Neural progenitor cell (in vitro differentiated cells): ENCODE measurements around the gene FGD4. TPM values are rescaled to one million over a fixed set of nuclear protein-coding genes. Genes with fewer than 3 reads are reported as not detected.
A peak's percentile ranks its signal among the peaks of the same experiment; 100 is the strongest.

Source experiments
- DNase-seq: peaks from one replicate; pipeline ENCODE4 v3.0.0-alpha.2; 2016; ENCODE audit warnings: low spot score
- H2AFZ ChIP-seq: fragments of 200-600 bp; sonication (generic); replicated peaks from 2 replicates; pipeline ENCODE4 v1.6.1; 2016; ENCODE audit warnings: antibody characterized with exemption
- H3F3A ChIP-seq: fragments of 200-600 bp; sonication (generic); 2 replicates; pipeline ENCODE4 v1.6.1; 2016; ENCODE audit warnings: antibody characterized with exemption, low read depth
- H3K27ac ChIP-seq: fragments of 200-600 bp; sonication (generic); 2 replicates; pipeline ENCODE4 v1.5.1; 2016; ENCODE audit warnings: mild to moderate bottlenecking
- H3K27me3 ChIP-seq: fragments of 200-600 bp; sonication (generic); 2 replicates; pipeline ENCODE4 v1.6.1; 2016; ENCODE audit warnings: mild to moderate bottlenecking, moderate library complexity
- H3K36me3 ChIP-seq: fragments of 200-600 bp; sonication (generic); 2 replicates; pipeline ENCODE4 v1.5.1; 2016
- H3K4me1 ChIP-seq: fragments of 200-600 bp; sonication (generic); 2 replicates; pipeline ENCODE4 v1.6.1; 2016; ENCODE audit warnings: mixed run types
- H3K4me2 ChIP-seq: fragments of 200-600 bp; sonication (generic); 2 replicates; pipeline ENCODE4 v1.6.1; 2016
- H3K4me3 ChIP-seq: fragments of 200-600 bp; sonication (generic); 2 replicates; pipeline ENCODE4 v1.5.1; 2016
- H3K79me2 ChIP-seq: fragments of 200-600 bp; sonication (generic); 2 replicates; pipeline ENCODE4 v1.6.1; 2016; ENCODE audit warnings: low read depth
- H3K9ac ChIP-seq: fragments of 200-600 bp; sonication (generic); 2 replicates; pipeline ENCODE4 v1.6.1; 2016
- H3K9me3 ChIP-seq: fragments of 200-600 bp; sonication (generic); 2 replicates; pipeline ENCODE4 v1.5.1; 2016; ENCODE audit warnings: low read depth
- H4K20me1 ChIP-seq: fragments of 200-600 bp; sonication (generic); 2 replicates; pipeline ENCODE4 v1.6.1; 2016; ENCODE audit warnings: low read depth
- H3K27ac Mint-ChIP-seq: 3 replicates; pipeline ENCODE4 v1.8.0; 2021; ENCODE audit warnings: mixed read lengths
- H3K27me3 Mint-ChIP-seq: 2 replicates; pipeline ENCODE4 v1.8.0; 2022; ENCODE audit warnings: low read depth, mild to moderate bottlenecking, inconsistent platforms, moderate library complexity, mixed read lengths; ENCODE audit not compliant: insufficient read depth
- H3K36me3 Mint-ChIP-seq: 3 replicates; pipeline ENCODE4 v1.8.0; 2021; ENCODE audit warnings: mixed read lengths
- H3K4me1 Mint-ChIP-seq: 3 replicates; pipeline ENCODE4 v1.8.0; 2021; ENCODE audit warnings: mixed read lengths
- H3K4me3 Mint-ChIP-seq: 3 replicates; pipeline ENCODE4 v1.8.0; 2021; ENCODE audit warnings: mild to moderate bottlenecking, moderate library complexity, mixed read lengths
- H3K9me3 Mint-ChIP-seq: 3 replicates; pipeline ENCODE4 v1.8.0; 2020; ENCODE audit warnings: mixed read lengths
- CTCF ChIP-seq: fragments of 200-600 bp; sonication (generic); IDR thresholded peaks from 2 replicates; pipeline ENCODE4 v1.5.1; 2017; ENCODE audit warnings: antibody characterized with exemption, mild to moderate bottlenecking
- EZH2 ChIP-seq: fragments of 200-600 bp; sonication (generic); IDR thresholded peaks from 2 replicates; pipeline ENCODE4 v1.6.1; 2017; ENCODE audit warnings: antibody characterized with exemption, mild to moderate bottlenecking, moderate library complexity
- EZH2phosphoT487 ChIP-seq: fragments of 200-600 bp; sonication (generic); IDR thresholded peaks from 2 replicates; pipeline ENCODE4 v1.6.1; 2017; ENCODE audit warnings: antibody characterized with exemption
- total RNA-seq: library from RNA; depleted of rRNA; stranded (reverse); fragments of >200 nt; gene quantifications from 2 replicates; pipeline ENCODE4 v1.2.3, GENCODE V29; 2015; ENCODE audit warnings: low replicate concordance

FGD4 gene
- total RNA-seq, 1 donor from 2014 or later, result 41.4 TPM

- Mint-ChIP-seq H3K9me3 (peaks cover 5% of the 10 kb centered on the region), H3K27ac (no peak overlapping the region), H3K4me3 (no peak overlapping the region), H3K27me3 (no peaks in the 10 kb centered on the region), H3K36me3 (peaks cover 8% of the 10 kb centered on the region), H3K4me1 (peaks cover 32% of the 10 kb centered on the region)
- H3K36me3 ChIP-seq, result no peaks in the 10 kb centered on the region
- H3K79me2 ChIP-seq, result peaks cover 100% of the 10 kb centered on the region
- H4K20me1 ChIP-seq, result peaks cover 89% of the 10 kb centered on the region
- H3K9ac ChIP-seq, result no peak overlapping the region
- peaks cover 13% of the 10 kb centered on the region for H3K4me1 ChIP-seq
- TF ChIP-seq EZH2 (no peak), CTCF (no peak), EZH2phosphoT487 (no peak)
- H3K27ac ChIP-seq, result no peak overlapping the region
- no peak overlapping the region for H3K4me3 ChIP-seq
- H3K4me2 ChIP-seq, result no peak overlapping the region
- no peaks in the 10 kb centered on the region for H3K9me3 ChIP-seq
- H3F3A ChIP-seq, result no peaks in the 10 kb centered on the region
- DNase-seq, result no peak
- H2AFZ ChIP-seq, result no peak overlapping the region
- no peaks in the 10 kb centered on the region for H3K27me3 ChIP-seq
Measured at GRCh38 chr12:32545413-32545980, 146.1 kb downstream of the FGD4 start.

GRCh38 chr12:32546272-32546671 is 146.9 kb downstream of the FGD4 start:
- Mint-ChIP-seq H3K4me1 (peaks cover 29% of the 10 kb centered on the region), H3K9me3 (peaks cover 5% of the 10 kb centered on the region), H3K27me3 (peaks cover 3% of the 10 kb centered on the region), H3K4me3 (no peak overlapping the region), H3K27ac (no peak overlapping the region), H3K36me3 (peaks cover 9% of the 10 kb centered on the region)
- DNase-seq, result no peak
- Histone ChIP-seq H3K79me2 (peaks cover 100% of the 10 kb centered on the region), H3K9ac (no peak overlapping the region), H3K4me3 (no peak overlapping the region), H3K36me3 (no peaks in the 10 kb centered on the region), H3K9me3 (no peaks in the 10 kb centered on the region), H3K27ac (no peak overlapping the region), H2AFZ (no peak overlapping the region), H3K27me3 (no peaks in the 10 kb centered on the region), H3F3A (no peaks in the 10 kb centered on the region), H3K4me2 (no peak overlapping the region), H3K4me1 (peaks cover 8% of the 10 kb centered on the region), H4K20me1 (peaks cover 87% of the 10 kb centered on the region)
- TF ChIP-seq CTCF (no peak), EZH2phosphoT487 (no peak), EZH2 (no peak)

DNA sequence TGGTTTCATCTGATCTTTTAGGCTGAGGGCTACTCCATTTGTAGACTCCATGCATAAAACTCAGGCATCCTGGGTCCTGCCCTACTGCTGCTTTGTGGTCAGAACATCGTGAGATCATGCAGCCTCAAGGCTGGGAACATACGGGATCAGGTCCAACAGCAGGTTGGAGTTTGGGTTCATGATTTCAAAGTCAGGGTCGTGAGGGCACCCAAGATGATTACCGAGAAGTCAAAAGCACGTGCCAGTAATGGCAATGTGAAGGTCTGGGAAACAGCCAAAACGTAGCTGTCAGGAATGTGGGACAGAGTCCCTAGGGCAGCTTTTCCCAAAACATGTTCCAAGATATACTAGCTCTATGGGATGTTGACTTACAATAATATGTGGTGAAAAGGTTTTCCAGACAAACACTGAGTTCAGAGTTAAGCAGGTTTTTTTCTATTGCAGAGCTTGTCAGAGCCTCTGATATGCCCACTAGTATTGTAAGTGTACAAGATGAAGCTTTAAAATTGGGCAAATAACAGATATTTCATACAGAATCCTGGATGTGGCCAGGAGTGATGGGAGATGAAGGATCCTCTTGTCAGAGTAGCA is 149.4 kb downstream of the FGD4 start:
- Histone ChIP-seq H3K9me3 (no peaks in the 10 kb centered on the region), H3K79me2 (peaks cover 100% of the 10 kb centered on the region), H3K27ac (no peak overlapping the region), H3K4me1 (peaks cover 8% of the 10 kb centered on the region), H4K20me1 (peaks cover 73% of the 10 kb centered on the region), H3K4me2 (no peak overlapping the region), H3K4me3 (no peak overlapping the region), H3K36me3 (no peaks in the 10 kb centered on the region), H3K9ac (no peak overlapping the region), H3F3A (no peaks in the 10 kb centered on the region), H2AFZ (no peak overlapping the region), H3K27me3 (no peaks in the 10 kb centered on the region)
- Mint-ChIP-seq H3K27ac (peak overlapping the region; percentile 2), H3K4me1 (peaks cover 24% of the 10 kb centered on the region), H3K27me3 (peaks cover 4% of the 10 kb centered on the region), H3K36me3 (peaks cover 8% of the 10 kb centered on the region), H3K9me3 (peaks cover 3% of the 10 kb centered on the region), H3K4me3 (no peak overlapping the region)
- DNase-seq, result no peak
- TF ChIP-seq EZH2phosphoT487, result no peak
- TF ChIP-seq CTCF, result no peak
- no peak for TF ChIP-seq EZH2
